ENCODE data around the gene WASL.

DNA sequence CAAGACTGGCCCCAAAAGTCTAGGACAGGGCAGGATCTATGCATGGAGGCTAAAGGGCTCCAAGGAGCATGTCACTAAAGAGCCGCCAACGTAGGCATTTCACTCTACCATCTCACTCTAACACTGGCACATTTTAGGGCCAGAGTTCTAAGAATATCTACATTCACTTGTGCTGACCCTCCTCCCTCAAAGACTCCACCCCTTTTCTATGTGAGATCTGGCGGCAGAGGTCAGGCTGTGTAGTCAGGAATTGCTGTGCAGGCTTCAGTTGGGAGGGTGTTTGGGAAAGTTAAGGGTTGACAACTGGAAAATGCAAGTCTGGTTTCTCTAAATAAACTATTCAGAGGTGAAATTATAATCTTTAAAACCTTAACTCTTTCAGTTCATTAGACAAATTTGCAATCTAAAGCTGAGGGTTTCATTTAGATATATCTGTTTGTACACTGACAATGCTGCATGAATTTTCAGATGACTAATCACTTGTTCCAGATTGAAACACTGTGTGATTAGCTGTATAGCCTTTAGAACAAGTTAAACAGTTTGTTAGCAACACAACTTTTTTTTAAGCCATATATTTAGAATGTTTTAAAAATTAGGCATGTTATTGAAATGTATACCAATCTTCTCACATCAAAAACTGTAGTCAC, 74.9 kb downstream of the WASL start:
- TF ChIP-seq CTCF (IDR thresholded peaks at IDR 0.05) (no peak), RAD21 (conservative IDR thresholded peaks at IDR 0.05 in 1 of 2, IDR thresholded peaks at IDR 0.05 in 1 of 2) (no peak)

All from A549 (cell line).